ENCODE data around the gene FAM187B.

- TF ChIP-seq TEAD4 (IDR thresholded peaks at IDR 0.05; ENCODE audit: borderline replicate concordance, insufficient read depth): no peak
- TF ChIP-seq ELF1 (IDR thresholded peaks at IDR 0.05): no peak
- no peak for TF ChIP-seq RFX5 (IDR thresholded peaks at IDR 0.05; ENCODE audit: low read length)
- no peak for TF ChIP-seq REST (IDR thresholded peaks at IDR 0.05; ENCODE audit: low read depth, low read length)
- TF ChIP-seq, protein P1, sequence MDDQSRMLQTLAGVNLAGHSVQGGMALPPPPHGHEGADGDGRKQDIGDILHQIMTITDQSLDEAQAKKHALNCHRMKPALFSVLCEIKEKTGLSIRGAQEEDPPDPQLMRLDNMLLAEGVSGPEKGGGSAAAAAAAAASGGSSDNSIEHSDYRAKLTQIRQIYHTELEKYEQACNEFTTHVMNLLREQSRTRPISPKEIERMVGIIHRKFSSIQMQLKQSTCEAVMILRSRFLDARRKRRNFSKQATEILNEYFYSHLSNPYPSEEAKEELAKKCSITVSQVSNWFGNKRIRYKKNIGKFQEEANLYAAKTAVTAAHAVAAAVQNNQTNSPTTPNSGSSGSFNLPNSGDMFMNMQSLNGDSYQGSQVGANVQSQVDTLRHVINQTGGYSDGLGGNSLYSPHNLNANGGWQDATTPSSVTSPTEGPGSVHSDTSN (IDR thresholded peaks at IDR 0.05): no peak
- no peak for TF ChIP-seq CTCF (IDR thresholded peaks at IDR 0.05)
- no peak for TF ChIP-seq EZH2phosphoT487 (IDR thresholded peaks at IDR 0.05; ENCODE audit: borderline replicate concordance, low read depth)
- TF ChIP-seq TAF1 (IDR thresholded peaks at IDR 0.05; ENCODE audit: borderline replicate concordance, low read depth, low read length): no peak
- TF ChIP-seq USF2 (IDR thresholded peaks at IDR 0.05; ENCODE audit: borderline replicate concordance, low read depth, low read length): no peak
Measured at GRCh38 chr19:35272954-35273649, 44.6 kb upstream of the FAM187B start.
